Stimulated activated CD4-positive, alpha-beta T cell treated with anti-CD3 and anti-CD28 coated beads, TNF-alpha, amount 100 ng/mL, for 24 hours (primary cell): ENCODE data around the gene EPS8L1.
"Not testable (repeated sequence)": the region's sequence is repeated elsewhere in the genome, so short reads cannot be mapped to it uniquely, and the experiment has no call there.

Source experiments
- DNase-seq, 3 experiments: peaks; one replicate each; pipeline ENCODE4 v3.0.0-alpha.2; 2020; ENCODE audit warnings: low read depth in 3 of 3

Gene EPS8L1

GRCh38 chr19:55094456-55095259, 19.0 kb downstream of the EPS8L1 start:
- DNase-seq = no peak

GRCh38 chr19:55095260-55096060, 19.8 kb downstream of the EPS8L1 start:
- DNase-seq = no peak

DNA sequence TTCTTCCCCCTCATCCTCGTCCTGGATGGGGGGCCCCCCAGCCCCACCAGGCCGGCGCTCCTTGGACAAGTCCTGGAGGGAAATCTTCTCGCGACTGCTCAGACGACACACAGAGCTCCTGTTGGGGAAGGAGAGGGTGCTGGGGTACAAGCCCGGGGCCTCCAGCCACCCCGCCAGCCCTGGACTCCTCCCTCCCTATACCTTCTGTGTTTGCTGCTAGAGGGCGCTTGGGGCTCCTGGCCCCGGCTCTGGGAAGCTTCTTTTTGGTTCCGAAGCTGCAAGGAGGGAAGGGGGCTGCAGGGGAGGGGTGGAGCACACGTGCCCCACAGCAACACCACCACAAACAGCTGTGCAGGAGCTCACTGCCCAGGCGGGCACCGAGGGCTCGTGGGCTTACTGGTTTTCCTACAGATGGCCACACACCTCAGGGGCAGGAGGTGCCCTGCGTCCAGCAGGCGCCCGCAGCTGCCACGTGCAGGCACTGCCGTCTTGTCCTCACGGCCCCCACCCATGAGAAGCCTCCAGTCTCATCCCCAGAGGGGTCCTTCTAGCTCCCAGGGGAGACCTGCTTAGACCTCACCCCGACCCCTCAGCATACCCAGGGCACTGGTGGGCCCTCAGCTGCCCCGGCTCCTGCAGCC, 20.5 kb downstream of the EPS8L1 start:
- DNase-seq = no peak

GRCh38 chr19:55097864-55098715, 22.4 kb downstream of the EPS8L1 start:
- no peak for DNase-seq

DNA sequence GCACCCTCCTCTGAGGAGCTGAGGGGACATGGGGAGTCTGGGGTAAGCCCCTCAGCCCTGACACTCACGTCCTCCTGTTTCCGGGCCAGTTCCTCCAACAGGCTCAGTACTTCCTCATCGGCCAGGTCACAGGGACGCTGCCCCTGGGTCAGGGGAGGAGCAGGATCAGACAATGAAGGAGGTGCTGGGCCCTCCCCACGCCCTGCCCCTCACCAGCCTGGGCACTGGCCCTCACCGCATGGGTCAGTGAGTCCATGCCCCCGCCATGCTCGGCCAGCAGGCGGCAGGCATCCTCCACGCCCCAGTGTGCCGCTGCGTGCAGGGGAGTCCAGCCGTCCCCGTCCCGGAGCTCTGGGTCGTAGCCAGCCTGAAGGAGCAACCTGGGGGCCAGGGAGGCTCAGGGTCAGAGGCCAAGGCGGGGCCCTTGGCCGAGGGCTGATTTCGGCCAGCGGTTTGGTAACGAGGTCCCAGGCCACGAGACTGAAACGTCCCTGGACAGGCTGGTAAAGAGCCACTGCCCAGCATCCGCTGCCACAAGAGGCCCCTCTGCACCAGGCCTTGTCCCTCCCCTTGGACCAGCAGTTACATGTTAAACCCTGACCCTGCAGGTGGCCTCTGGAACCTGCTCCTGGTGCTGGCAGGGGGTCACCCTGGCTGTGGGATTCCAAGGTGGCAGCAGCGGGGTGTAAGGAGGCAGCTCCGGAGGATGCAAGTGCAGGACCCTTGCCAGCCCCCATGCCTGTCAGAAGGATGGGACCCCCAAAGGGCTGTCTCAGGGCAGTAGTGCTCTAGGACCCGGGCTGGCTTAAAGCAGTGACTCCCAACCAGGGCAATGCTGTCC, 23.3 kb downstream of the EPS8L1 start:
- DNase-seq = no peak

DNA sequence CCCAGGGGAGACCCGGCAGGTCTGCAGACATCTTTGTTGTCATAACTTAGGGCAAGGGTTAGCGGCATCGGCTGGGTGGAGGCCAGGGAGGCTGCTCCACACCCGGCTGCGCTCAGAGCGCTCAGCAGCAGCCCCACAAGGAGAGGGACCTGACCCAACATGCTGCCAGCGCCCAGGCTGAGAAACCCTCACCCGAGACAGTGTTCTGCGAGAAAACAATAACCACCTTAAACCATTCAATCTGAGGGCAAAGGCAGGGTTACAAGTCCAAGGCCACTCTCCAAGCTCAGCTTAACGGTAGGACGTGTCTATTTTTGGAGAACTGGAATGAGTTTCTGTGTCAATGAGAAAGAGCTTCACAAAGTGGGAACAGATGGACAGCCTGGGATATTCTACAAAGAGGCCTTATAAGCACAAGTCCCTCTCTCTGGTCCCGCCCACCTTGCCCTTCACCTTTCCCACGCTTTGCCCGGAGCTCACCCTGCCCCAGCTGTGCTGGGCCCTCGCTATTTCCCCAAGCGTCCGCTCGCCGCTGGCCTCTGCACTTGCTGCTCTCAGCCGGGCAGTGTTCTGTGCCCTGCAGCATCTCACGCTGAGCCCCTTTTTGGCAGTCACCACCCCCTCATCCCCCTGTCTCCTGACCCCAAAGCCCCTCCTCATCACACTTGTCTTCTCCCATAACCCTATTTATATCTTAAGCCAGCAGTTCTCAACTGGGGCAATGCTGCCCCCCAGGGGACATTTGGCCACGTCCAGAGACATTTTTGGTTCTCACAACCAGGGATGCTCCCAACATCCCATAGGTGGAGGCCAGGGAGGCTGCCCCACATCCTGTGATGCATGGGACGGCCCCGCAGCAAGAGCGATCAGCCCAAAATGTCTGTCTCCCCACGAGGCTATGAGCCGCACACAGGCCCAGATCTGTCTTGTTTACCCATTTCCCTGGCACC, 24.2 kb downstream of the EPS8L1 start:
- DNase-seq = no peak

DNA sequence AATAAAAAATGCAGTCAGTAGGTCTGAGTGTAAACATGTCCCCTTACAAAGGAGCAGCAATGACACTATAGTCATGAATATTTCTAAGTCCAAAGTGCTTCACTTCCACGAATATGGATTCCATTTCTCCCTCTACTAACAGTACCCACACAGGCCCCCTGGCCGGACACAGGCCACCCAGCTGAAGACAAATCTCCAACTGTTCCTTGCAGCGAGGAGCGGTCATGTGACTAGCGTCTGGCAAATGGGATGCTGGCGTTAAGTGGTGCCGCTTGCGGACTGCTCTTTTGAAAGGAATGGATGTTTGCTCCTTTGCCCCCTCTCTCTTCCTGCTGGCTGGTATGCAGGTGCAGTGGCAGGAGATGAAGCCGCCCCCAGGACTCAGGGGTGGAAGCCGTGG, 25.6 kb downstream of the EPS8L1 start:
- no peak for DNase-seq

GRCh38 chr19:55103190-55103589, 27.5 kb downstream of the EPS8L1 start:
- no peak for DNase-seq

DNA sequence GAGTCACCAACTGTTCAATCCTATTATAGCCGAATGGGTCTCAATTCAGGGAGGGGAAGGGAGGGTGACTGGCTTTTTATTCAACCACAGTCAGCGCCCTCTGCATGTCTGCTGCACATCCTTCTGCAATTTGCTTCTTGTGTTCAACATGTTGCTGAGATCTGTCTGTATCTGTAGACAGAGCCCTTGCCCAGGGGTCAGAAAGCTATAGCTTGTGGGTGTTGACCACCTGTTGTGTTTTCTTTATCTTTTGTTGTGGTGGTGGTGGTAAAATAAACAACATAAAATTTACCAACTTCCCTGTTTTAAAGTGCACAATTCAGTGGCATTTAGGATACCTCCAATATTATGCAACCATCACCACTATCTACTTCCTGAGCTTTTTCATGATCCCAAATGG, 29.6 kb downstream of the EPS8L1 start:
- no peak for DNase-seq

- DNase-seq = no peak
Measured at GRCh38 chr19:55106591-55106990, 30.9 kb downstream of the EPS8L1 start.

DNA sequence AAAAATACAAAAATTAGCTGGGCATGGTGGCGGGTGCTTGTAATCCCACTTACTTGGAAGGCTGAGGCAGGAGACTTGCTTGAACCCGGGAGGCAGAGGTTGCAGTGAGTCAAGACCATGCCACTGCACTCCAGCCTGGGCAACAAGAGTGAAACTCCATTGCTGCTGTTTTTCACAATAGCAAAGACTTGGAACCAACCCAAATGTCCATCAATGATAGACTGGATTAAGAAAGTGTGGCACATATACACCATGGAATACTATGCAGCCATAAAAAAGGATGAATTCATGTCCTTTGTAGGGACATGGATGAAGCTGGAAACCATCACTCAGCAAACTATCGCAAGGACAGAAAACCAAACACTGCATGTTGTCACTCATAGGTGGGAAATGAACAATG, 31.6 kb downstream of the EPS8L1 start:
- not testable (repeated sequence) for DNase-seq

GRCh38 chr19:55109527-55110291, 34.0 kb downstream of the EPS8L1 start:
- no peak for DNase-seq

- DNase-seq = no peak
Measured at GRCh38 chr19:55111238-55111831, 35.7 kb downstream of the EPS8L1 start.

DNA sequence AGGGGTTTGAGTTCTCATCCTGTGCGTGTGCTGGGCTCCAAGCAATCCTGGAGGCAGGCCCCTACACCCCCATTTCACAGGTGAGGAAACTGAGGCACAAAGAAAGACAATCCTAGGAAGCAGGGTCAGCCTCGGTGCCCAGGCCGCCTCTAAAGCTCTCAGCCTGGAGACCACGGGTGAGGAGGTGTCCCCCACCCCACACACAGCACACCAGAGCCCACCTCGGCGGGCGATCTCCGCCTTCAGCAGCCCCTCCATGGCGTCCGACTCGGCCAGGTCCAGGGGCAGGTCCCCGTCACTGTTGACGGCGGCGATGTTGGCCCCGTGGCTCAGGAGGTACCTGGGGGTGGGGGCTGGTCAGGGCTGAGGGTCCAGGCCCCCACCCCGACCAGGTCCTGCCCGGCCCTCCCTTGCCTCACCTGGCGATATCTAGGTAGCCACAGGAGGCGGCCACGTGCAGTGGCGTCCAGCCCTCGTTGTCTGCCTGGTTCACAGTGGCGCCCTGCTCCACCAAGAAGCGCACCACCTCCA, 36.6 kb downstream of the EPS8L1 start:
- no peak for DNase-seq

DNA sequence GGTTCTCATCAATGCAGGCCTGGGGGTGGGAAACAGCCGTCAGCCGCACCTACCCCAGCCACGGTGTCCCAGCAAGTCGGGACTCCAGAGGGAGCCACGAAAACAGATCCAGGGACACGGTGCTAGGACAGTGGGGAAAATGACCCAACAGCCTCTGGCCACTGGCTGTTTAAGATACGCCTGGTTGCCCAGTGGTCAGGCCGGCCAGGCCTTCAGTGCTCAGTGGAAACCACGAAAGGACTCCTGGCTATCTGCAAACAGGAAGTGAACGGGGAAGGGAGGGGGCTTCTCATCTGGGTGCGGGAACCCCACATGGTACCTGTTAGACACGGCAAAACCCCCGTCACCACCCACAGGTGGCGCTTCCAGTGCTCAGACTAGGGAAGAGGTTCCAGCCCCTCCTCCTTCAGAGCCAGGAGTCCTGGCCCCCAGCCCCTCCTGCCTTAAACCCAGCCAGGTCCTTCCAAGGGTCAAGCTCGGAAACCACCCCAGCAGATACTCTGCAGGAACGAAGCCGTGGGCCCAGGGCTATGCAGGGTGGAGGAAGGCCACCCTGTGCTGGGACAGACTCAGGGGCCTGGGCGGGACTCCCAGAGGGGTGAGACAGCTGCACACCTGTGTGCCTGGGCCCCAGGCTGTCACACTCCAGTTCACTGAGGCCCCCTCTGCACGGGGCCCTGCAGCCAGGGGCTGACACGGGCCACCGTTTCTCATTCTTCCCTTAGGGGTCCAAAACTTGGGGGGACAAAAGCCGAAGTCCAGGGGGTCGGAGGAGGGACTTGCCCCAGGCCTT, 37.3 kb downstream of the EPS8L1 start:
- DNase-seq = no peak

GRCh38 chr19:55113570-55114039, 37.9 kb downstream of the EPS8L1 start:
- no peak for DNase-seq

- DNase-seq = no peak
Measured at GRCh38 chr19:55114566-55115145, 39.0 kb downstream of the EPS8L1 start.
